Measurements from ENCODE around the gene RPL39L.
A peak's percentile ranks its signal among the peaks of the same experiment; 100 is the strongest.

The RPL39L gene

GRCh38 chr3:187186801-187187421 is 47.6 kb upstream of the RPL39L start:
- Histone ChIP-seq H3K4me3 (ENCODE audit: low read depth, low read length) (no peak overlapping the region), H3K9me3 (ENCODE audit: control insufficient read depth, insufficient read depth, low read depth, low read length) (no peaks in the 10 kb centered on the region), H3K36me3 (ENCODE audit: control insufficient read depth in 2 of 2, insufficient read depth in 1 of 2, low read length in 2 of 2) (no peaks in the 10 kb centered on the region), H3K27ac (ENCODE audit: extremely low read depth, low read depth, low read length) (no peak overlapping the region), H3K4me1 (ENCODE audit: control insufficient read depth, insufficient read depth, low read length) (no peaks in the 10 kb centered on the region)
- CTCF ChIA-PET = interaction anchor here (0.6 kb wide), 1 partner anchor 505 kb away, joined by 3 read pairs; no protein-coding TSS in a partner anchor
- POLR2A ChIA-PET = interaction anchor here (0.6 kb wide), 1 partner anchor 103 kb away, joined by 4 read pairs; no protein-coding TSS in a partner anchor
- TF ChIP-seq ZNF488 (tag by site-specific recombination; IDR thresholded peaks at IDR 0.05) = no peak
- TF ChIP-seq PRDM10 (tag by site-specific recombination; IDR thresholded peaks at IDR 0.05) = peak; percentile 19; the same call in 1 of the 2 replicates
- no peak for TF ChIP-seq ZNF140 (tag by site-specific recombination; IDR thresholded peaks at IDR 0.05)
- TF ChIP-seq ZNF610 (tag by site-specific recombination; IDR thresholded peaks at IDR 0.05; ENCODE audit: borderline replicate concordance) = no peak
- TF ChIP-seq YY2 (tag by site-specific recombination; IDR thresholded peaks at IDR 0.05) = no peak
- no peak for TF ChIP-seq HOXD13 (CRISPR knock-in tag; IDR thresholded peaks at IDR 0.05; ENCODE audit: borderline replicate concordance)
- TF ChIP-seq ZNF2 (tag by site-specific recombination; IDR thresholded peaks at IDR 0.05) = peak; percentile 100
- peak; percentile 79; the same call in 1 of the 2 replicates for TF ChIP-seq ZNF660 (tag by site-specific recombination; IDR thresholded peaks at IDR 0.05)
- TF ChIP-seq ZBTB20 (tag by site-specific recombination; IDR thresholded peaks at IDR 0.05) = no peak
- no peak for TF ChIP-seq ZNF558 (tag by site-specific recombination; IDR thresholded peaks at IDR 0.05)
- TF ChIP-seq ZNF157 (tag by site-specific recombination; IDR thresholded peaks at IDR 0.05) = no peak
- TF ChIP-seq YY1 (tag by site-specific recombination; IDR thresholded peaks at IDR 0.05) = no peak
- peak; percentile 36; the same call in 1 of the 2 replicates for TF ChIP-seq ZNF335 (tag by site-specific recombination; conservative IDR thresholded peaks at IDR 0.05)
- TF ChIP-seq ZNF600 (tag by site-specific recombination; IDR thresholded peaks at IDR 0.05) = peak; percentile 63; the same call in 1 of the 2 replicates
- TF ChIP-seq ZNF555 (tag by site-specific recombination; conservative IDR thresholded peaks at IDR 0.05) = no peak
- no peak for TF ChIP-seq TCF7L2 (IDR thresholded peaks at IDR 0.05; ENCODE audit: borderline replicate concordance, low read depth, low read length)
- no peak for TF ChIP-seq ZNF544 (tag by site-specific recombination; IDR thresholded peaks at IDR 0.05)
- TF ChIP-seq MZF1 (tag by site-specific recombination; IDR thresholded peaks at IDR 0.05; ENCODE audit: borderline replicate concordance) = no peak
- TF ChIP-seq GLIS1 (tag by site-specific recombination; IDR thresholded peaks at IDR 0.05) = peak; percentile 61
- no peak for TF ChIP-seq ZNF239 (tag by site-specific recombination; IDR thresholded peaks at IDR 0.05)
- no peak for TF ChIP-seq ZNF692 (tag by site-specific recombination; IDR thresholded peaks at IDR 0.05)
- TF ChIP-seq ZNF571 (tag by site-specific recombination; IDR thresholded peaks at IDR 0.05) = no peak
- no peak for TF ChIP-seq BCL11B (tag by site-specific recombination; IDR thresholded peaks at IDR 0.05; ENCODE audit: low read depth)
- TF ChIP-seq ZNF701 (tag by site-specific recombination; IDR thresholded peaks at IDR 0.05) = no peak
- no peak for TF ChIP-seq ZNF202 (tag by site-specific recombination; IDR thresholded peaks at IDR 0.05; ENCODE audit: borderline replicate concordance)
- TF ChIP-seq ZBTB11 (tag by site-specific recombination; conservative IDR thresholded peaks at IDR 0.05; ENCODE audit: low read depth) = no peak
- no peak for TF ChIP-seq ZNF416 (tag by site-specific recombination; IDR thresholded peaks at IDR 0.05)
